Measurements from ENCODE around the gene ZNF750.

The ZNF750 gene

DNA sequence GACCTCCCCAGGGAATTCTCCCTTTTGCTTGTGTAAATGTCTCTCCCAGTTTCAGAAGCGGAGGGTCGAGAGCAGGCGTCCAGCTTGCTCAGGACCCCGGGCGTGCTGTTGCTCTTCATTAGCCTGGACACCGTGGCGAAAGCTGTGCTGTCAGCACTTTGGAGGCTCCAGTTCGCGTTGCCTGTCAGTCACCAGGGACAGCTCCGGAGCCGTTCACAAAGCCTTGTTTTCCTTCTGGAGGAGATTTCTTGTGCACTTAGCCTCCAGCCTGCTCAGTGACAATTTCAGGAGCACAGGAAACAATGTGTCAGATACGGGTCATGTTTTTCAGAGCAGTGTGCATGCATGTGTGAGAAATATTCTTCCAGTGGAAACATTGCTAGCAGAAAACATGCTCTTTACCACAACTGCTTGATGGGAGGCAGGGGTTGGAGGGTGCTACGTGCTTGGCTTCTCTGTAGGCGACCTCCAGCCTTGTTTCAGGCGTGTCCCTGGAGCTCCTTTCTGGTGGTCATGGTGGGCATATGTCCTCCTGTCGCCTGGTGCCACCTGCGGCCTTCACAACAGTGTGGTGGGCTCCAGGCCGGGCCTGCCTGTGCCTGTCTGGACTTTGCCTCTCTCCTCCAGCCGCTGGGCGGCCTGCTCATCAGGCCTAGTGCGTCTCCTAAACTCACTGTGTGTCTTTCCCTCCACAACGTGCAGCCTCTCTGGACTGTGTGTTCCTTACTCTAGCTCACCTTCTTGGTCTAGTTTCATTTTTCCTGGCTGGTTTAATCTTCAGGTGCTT lies 29.0 kb downstream of the ZNF750 start:
- DNase-seq, result no peak

DNA sequence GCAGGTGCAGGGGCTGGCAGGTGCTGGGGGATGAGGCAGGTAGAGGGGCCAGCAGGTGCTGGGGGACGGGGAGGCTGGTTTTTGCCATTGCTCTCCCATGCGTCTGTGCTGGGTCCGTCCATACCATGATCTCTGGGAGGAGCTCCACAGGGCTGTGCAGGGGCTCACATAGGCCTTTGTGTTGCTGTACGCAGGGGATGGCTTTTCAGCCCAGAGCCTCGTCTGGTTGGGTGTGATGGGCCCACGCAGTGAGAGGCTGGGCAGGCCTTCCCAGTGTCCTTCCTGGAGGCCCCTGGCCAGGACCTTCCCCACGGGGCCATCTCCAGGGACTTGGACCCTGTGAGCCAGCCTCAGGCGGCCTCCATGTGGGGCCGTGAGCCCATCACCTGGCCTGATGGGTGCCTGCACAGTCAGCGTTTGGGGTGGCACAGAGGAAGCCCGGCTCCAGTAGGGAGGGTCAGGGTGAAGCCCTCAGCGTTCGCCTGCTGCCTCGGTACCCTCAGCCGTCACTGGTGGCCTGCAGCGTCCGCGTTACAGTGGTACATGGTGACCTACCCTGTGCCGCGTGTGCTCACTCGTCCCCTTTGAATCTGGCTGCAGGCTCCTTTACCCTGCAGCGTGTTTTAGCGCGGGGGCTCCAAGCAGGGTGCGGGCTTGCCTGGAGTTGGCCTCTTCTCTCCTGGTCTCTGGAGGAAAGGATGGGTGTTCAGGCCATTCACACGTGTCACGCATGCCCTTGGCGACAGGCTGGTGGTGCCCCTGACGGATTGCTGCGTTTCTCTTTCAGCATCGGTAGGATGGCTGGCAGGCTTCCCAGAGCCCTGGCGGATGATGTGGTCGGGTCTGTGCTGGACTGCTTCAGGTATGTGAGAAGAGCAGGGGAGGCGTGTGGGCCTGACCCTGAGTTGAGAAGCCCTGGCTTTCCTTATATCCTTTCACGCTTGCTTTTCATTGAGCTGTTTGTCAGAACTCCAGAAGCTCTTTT lies 30.6 kb downstream of the ZNF750 start:
- no peak for DNase-seq

DNA sequence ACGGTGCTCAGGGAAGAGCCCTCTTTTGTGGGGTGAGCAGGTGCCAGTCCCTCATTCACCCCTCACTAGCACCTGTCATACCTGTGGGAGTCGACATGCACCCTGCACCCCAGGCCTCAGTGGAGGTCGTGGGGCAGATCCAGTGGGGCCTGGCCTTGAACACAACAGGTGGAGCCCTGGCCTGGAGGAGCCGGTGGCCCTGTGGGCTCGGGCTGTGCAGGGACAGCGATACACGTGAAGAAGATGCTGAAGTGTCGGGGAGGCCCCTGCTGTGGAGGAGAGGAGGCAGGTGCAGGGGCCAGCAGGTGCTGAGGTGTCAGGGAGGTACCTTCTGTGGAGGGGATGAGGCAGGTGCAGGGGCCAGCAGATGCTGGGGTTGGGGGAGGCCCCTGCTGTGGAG lies 31.8 kb downstream of the ZNF750 start:
- no peak for DNase-seq

DNA sequence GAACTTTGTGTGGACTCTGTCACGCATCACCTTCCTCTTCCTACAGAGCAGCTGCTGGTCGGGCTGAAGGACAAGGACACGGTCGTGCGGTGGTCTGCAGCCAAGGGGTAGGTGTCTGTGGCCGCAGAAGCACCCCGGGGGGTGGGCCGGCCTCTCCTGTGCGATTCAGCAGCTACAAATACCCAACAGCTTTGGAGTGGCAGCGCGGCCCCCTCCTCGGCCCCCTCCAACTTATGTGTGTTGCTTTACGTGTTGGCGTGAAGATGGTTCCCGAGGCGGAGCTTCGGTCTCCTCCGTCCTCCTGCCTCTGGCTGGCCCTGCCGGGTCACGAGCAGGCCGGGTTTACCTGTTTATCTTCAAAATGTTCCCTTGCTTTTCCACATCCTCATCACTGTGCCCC lies 32.3 kb downstream of the ZNF750 start:
- no peak for DNase-seq

DNA sequence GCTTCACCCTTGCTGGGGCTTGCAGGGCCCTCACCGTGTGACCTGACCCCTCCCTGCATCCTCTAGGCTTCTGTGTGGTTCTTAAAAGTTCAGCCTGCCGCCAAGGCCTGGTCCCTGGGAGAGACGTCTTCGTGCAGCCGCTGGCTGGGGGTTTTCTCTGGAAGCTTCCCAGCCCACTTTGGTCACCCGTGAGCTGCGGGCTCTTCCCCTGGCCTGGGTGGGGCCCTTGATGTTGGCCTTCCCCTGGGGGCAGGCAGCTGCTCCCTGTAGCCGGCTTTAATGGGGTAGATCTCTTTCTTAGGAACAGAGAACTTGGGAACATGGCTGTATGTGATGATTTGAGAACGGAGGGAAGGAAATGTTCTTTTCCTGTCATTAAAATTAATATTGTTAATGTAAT lies 32.7 kb downstream of the ZNF750 start:
- no peak for DNase-seq

DNA sequence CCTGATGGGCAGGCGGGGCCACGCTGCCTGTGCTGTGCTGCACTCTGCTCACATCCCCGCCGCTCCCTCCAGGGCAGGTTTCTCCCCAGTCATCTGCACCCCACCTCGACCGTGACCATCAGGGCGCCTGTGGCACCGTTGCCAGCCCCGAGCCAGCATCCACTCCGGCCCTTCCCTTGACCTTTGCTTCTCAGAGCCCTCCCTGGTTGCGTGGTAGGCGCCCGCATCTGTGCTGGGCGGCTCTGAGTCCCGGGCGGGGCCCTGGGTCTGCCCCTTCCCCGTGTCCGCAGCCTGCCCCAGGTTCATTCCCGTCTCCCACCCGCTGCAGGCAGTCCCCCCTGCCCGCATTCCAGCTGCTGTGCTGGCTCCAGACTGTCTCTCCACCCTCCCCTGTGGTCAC lies 33.2 kb downstream of the ZNF750 start:
- DNase-seq, result no peak

DNA sequence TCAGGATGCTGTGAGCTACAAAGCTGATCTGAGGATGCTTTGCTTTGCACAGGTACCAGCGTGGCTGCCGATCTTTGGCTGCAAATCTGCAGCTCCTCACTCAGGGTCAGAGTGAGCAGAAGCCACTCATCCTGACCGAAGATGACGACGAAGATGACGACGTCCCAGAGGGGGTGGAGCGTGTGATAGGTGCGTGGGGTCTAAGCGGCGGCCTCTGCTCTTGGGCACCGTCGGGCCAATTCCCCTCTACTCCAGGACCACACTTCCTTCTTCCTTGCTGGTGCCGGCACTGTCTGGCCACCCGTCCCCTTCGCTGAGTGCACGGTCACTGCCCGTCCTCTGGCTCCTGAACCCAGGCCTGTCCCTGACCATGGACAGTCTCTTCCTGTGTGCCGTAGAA lies 34.0 kb downstream of the ZNF750 start:
- DNase-seq, result no peak

DNA sequence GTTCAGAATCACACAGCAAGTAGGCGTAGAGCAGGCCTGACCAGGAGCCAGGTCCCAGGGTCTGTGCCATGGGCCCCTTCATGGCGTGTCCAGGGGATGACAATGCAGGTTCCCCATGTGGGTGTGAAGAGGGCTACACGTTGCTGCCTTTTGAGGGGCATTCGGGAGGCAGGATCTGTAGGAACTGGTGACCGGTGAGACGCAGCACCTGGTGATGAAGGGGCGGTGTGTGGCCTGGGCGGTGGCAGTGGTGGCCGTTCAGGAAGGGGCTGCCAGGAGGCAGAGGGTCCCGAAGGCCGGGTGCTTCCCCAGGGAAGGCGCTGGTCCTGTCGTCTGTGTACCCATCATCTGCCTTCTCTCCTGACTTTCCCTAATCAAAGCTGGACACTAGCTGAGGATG lies 34.6 kb downstream of the ZNF750 start:
- DNase-seq, result no peak

DNA sequence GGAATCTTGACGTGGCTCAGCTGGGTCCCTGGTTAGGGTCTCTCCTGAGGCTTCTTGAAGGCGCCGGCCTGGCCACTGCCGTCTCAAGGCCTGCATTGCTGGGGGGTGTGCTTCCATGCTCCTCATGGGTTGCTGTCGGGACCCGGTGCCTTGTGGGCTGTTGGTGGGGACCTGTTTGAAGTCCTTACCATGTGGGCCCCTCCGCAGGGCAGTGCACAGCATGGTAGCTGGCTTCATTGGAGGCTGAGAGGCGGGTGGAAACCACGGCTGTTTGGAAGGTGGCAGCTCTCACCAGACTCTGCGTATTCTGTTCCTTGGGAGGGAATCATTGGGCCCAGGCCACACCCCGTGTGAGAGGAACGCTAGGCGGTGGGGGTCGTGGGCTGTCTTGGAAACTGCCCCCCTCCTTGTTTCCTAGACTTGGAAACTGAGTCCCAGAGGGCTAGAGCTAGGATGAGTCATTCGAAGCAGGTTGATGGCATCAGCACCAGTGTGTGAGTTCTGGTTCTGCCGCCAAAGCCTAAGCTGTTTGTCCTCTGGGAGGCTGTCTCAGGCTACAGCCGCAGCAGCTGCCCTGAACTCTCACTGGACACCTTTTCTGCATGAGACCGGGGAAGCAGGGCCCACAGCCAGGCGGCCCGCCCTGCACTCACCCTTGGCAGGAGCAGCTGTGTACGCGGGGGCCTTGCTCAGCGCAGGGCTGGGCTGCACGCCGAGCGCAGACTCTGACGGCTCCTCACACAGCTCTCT lies 35.2 kb downstream of the ZNF750 start:
- DNase-seq, result no peak

DNA sequence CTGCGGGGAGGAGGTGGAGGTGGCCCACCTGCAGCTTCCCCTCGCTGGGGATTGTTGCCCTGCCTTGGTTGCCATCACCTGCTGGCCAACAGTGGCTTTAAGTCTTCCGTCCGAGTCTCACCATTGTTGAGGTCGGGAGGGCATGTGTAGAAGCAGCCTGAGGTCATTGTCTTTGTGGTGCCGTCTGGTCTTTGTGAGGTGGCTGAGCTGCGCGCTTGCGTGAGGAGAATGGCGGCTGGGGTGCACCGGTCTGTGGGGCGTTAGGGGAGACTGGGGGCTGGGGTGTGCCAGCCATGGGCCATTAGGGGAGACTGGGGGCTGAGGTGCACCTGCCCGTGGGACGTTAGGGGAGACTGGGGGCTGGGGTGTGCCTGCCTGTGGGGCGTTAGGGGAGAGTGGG lies 36.2 kb downstream of the ZNF750 start:
- no peak for DNase-seq

DNA sequence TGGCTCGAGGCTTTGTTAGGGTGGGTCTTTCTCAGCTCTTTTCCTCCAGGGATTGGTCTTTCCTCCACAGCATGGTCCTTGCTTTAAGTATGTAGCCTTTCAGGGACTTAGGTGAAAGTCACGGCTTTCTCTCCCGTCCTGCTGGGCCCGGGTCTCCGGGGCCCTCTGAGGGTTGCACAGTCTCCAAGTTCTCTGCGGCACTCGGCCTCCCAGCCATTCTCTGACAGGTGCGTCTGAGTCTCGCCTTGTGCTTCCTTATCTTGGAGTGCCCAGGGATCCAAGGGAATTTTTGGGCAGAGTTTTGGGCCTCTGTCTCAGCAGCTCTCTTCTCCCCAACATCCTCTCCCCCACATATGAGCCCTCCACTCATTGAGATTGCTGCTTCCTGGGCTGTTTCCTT lies 36.6 kb downstream of the ZNF750 start:
- DNase-seq, result no peak

DNA sequence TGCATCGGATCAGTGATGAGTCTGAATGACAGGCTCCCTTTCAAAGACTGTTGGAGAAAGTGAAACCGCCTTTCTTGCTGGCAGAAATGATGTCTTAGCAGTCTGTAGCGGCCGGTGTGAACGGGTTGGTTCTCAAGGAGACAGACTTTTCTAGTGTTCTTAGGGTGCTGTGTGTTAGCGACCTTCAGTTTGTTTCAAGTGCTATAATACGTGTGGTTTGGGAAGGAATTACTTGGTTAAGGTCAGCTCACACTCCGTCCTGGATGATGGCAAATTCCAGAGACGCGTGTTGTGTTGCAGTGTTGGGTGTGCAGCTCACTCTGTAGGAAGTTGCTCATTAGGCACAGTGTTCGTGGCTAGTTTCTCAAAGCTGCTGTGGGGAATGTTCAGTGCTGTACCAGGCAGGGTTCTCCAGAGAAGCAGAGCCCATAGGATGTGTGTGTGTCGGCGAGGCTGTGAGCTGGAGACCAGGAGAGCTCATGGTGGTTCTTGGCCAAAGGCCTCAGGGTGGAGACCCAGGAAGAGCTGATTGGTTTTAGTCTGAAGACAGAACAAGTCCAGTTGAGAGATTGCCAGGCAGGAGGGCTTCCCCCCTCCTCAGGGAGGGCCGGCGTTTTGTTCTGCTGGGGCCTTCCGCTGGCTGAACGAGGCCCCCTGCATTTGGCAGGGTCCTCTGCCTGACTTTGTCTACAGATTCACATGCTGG lies 37.6 kb downstream of the ZNF750 start:
- no peak for DNase-seq

DNA sequence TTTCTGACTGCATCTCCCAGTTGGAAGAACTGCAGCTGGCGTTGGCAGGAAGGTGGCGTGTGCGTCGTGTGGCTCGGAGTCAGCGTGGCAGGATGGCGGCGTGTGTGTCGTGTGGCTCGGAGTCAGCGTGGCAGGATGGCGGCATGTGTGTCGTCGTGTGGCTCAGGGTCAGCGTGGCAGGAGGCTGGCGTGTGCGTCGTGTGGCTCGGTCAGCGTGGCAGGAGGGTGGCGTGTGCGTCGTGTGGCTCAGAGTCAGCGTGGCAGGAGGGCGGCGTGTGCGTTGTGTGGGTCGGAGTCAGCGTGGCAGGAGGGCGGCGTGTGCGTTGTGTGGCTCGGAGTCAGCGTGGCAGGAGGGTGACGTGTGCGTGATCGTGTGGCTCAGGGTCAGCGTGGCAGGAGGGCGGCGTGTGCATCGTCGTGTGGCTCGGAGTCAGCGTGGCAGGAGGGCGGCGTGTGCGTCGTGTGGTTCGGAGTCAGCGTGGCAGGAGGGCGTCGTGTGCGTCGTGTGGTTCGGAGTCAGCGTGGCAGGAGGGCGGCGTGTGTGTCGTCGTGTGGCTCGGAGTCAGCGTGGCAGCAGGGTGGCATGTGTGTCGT lies 38.3 kb downstream of the ZNF750 start:
- DNase-seq, result no peak

DNA sequence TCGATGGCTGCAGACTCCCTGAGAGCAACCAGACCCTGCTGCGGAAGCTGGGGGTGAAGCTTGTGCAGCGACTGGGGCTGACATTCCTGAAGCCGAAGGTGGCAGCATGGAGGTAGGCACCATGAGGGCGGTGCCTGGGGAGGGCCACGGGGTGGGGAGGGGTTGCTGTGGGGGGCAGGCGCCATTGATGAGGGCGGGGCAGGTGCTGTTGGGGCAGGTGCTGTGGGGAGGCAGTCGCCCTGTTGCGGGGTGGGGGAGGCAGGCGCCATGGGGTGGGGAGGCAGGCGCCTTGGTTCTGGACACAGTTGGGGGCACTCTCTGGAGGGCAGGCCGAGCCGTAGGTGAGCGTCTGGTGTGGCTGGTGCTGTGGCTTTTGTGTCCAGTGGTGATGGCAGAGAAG lies 38.9 kb downstream of the ZNF750 start:
- DNase-seq, result no peak

DNA sequence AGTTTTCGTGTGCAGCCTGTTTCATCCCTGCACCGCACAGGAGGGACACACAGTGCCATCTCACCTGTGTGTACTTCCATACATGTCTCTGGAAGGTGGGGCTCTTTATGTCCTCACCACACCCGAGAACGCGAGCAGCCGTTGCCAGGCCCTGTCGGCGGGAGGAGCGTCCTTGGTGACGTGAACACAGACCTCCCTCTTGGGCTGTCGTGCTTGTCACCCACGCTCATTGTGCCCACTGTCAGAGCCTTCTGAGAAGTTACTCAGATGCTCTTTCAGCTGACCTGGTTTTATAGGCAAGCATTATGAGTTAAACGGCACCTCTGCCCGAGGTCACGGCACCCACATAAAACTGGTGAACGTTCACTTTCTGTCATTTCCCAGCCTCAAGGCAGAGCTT lies 40.2 kb downstream of the ZNF750 start:
- no peak for DNase-seq

DNA sequence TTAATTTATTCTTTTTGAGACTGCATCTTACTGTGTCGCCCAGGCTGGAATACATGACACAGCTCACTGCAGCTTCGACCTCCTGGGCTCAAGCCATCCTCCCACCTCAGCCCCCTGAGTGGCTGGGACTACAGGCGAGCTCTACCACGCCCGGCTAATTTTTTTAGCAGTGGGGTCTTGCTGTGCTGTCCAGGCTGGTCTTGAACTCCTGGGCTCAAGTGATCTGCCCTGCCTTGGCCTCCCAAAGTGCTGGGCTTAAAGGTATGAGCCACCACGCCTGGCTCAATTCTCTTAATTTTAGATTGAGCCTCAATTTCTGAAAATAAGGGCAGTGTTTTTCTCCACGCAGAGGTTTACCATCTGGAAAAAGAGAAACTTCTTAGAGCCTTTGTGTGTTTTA lies 41.1 kb downstream of the ZNF750 start:
- no peak for DNase-seq

DNA sequence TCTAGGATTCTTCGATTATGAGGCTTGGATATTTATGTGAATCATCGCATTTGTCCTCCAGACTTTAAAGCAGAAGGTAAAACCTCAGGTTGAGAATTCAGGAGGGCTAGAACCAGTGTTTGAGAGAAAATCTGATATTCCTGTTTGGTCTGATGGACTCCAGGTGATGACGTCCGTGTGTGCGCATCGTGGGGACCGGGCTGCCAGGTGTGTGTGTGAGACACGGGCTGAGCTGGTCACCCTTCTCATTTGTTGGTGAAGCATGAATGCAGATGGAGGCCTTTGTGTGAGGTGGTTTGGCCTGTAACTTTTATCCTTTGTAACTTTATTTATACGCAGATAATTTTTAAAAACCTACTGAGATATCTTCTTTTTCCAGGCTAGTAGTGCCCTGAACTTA lies 42.8 kb downstream of the ZNF750 start:
- no peak for DNase-seq

DNA sequence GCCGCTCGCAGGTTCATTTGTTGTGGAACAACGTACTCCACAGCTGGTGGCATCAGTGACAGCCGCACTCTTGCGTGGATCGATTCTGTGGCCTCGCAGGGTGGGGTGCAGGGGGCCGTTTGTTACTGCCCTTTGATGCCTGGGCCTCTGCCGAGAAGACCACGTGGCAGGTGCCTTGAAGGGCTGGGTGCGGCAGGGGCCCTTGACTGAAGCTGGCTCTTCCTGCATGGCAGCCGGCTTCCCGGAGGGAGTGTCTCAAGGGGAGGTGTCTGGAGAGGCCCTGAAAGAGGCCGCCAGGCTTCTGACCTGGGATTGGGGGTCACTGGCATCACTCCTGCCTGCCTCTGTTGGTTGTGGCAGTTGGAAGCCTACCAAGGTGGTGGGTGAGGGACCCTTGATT lies 44.2 kb downstream of the ZNF750 start:
- no peak for DNase-seq

DNA sequence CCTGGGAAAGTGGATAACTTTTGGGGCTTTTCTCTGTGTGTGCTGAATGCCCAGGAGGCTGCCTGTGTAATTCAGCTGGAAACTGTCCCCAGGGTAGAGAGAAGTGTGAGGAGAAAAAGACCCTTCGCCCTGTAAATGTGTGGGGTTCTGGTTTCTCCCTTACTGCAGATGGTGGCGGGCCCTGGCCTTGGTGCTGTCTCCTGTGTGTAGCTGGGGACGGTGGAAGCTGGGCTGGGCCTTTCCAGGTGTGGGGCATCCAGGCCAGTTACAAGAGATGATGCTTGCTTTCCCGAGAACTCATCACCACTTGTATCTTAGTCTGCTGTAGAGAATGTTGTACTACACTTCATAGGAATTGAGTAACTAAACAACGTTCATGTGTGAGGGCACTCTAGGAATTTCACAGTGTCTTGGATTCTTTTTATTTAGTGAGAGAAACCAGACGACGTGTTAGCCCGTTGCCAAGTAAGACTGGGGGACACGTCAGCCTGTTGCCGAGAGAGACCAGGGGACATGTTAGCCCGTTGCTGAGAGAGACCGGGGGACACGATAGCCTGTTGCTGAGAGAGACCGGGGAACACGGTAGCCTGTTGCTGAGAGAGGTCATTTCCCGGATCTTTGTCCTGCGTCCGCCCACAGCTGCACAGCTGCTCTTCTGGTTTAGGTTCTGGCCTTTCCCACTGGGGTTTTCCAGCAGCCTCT lies 44.9 kb downstream of the ZNF750 start:
- DNase-seq, result no peak

DNA sequence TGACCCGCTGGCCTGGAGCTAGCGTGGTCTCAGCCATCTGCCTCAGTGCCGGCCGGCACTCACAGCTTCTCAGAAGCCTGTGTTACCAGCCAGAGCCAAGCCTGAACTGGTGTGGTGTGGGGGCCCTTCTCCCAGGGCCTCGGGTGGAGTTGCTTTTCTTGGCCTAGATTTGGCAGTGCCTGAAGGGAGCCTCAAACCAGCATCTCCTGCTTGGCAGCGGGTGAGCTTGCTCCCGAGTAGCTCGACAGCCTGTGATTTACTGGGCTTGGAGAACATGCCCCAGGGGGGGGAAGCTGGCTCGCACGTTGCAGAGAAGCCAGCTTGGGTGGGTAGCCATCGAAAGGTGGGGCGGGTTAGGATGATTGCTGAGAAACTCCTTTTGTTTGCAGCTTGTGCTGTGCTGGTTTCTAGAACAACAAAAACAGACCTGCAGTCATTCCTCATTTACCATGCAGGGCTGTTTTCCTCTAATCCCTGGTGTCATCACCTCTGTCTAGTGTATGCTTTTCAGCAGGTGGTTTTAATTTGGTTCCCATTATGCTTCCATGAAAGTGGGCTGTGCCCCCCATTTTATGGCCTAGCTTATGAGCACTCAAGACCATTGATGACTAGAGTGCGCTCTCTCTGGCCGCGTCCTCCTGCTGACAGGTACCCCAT lies 45.7 kb downstream of the ZNF750 start:
- DNase-seq, result no peak

DNA sequence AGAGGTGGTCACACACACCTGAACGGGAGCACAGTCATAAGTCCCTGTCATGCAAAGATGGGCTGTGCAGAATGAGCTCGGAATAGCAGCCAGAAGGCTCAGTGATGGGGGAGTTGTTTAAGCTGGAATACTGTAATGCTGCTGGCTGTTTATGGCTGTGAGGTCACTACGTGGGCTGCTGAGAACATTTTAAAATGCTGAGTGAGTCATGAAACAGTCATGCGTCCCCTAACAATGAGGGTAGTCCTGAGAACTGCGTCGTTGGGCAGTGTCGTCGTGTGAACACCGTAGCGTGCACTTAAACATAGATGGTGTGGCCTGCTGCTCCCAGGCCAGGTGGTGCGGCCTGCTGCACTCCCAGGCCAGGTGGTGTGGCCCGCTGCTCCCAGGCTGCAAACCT lies 48.3 kb downstream of the ZNF750 start:
- no peak for DNase-seq

Measured in effector CD8-positive, alpha-beta T cell (primary cell).